Measurements from ENCODE around the gene FBXW11. TPM values are rescaled to one million over a fixed set of nuclear protein-coding genes. Genes with fewer than 3 reads are reported as not detected.

The FBXW11 gene
- total RNA-seq, 1 experiment from 2014 or later: 69.2 TPM

DNA sequence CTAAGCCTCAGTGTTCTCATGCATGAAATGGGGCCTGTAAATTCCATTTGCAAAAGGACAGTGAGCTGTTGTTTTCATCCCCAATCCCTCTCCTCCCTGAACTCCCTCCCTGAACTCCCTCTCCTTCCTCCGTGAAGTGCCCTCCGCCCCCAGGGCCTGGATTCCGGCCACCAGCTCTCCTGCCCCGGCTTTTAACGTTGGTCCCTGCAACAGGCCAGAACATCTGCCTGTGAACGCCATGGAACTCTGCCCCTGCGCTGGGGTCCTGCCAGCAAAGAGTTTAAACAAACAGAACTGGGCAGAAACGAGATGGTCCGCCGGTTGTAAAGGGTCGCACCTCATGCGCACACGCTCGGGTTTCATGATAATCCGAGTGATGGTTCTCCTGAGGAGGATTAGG is 158.4 kb downstream of the FBXW11 start:
- ATAC-seq (no peak), DNase-seq (no peak)
- ChIA-PET CTCF (no interaction called here), POLR2A (ENCODE audit: unreplicated experiment) (no interaction called here)
- intact Hi-C loops (cut with micrococcal nuclease): no loop called here
- H2AFZ ChIP-seq (ENCODE audit: low read length): no peak overlapping the region
- H3K4me1 ChIP-seq (ENCODE audit: insufficient read depth, low read length): no peaks in the 10 kb centered on the region
- H3K36me3 ChIP-seq (ENCODE audit: low read depth, low read length): no peaks in the 10 kb centered on the region
- H4K20me1 ChIP-seq (ENCODE audit: low read length): no peaks in the 10 kb centered on the region
- H3K27ac ChIP-seq (ENCODE audit: low read length): no peak overlapping the region
- no peaks in the 10 kb centered on the region for H3K9me3 ChIP-seq (ENCODE audit: low read length)
- H3K79me2 ChIP-seq (ENCODE audit: low read length): no peaks in the 10 kb centered on the region
- no peak overlapping the region for H3K4me3 ChIP-seq (ENCODE audit: low read length)
- H3K9me2 ChIP-seq (replicated peaks; ENCODE audit: low read length): no peaks in the 10 kb centered on the region
- H3K27me3 ChIP-seq (ENCODE audit: low read length): no peaks in the 10 kb centered on the region
- H3K4me2 ChIP-seq (ENCODE audit: low read length): no peak overlapping the region
- H3F3A ChIP-seq (ENCODE audit: low read length, unreplicated experiment): no peaks in the 10 kb centered on the region
- H3K9ac ChIP-seq (ENCODE audit: low read length): no peak overlapping the region
- no TSS peak for BruUV-seq (replicated peaks)
- TF ChIP-seq, protein P1, sequence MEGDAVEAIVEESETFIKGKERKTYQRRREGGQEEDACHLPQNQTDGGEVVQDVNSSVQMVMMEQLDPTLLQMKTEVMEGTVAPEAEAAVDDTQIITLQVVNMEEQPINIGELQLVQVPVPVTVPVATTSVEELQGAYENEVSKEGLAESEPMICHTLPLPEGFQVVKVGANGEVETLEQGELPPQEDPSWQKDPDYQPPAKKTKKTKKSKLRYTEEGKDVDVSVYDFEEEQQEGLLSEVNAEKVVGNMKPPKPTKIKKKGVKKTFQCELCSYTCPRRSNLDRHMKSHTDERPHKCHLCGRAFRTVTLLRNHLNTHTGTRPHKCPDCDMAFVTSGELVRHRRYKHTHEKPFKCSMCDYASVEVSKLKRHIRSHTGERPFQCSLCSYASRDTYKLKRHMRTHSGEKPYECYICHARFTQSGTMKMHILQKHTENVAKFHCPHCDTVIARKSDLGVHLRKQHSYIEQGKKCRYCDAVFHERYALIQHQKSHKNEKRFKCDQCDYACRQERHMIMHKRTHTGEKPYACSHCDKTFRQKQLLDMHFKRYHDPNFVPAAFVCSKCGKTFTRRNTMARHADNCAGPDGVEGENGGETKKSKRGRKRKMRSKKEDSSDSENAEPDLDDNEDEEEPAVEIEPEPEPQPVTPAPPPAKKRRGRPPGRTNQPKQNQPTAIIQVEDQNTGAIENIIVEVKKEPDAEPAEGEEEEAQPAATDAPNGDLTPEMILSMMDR (conservative IDR thresholded peaks at IDR 0.05; ENCODE audit: low read depth, low read length): no peak
- TF ChIP-seq EZH2phosphoT487 (IDR thresholded peaks at IDR 0.05; ENCODE audit: borderline replicate concordance, low read length): no peak
- TF ChIP-seq EZH2 (IDR thresholded peaks at IDR 0.05; ENCODE audit: low read length, unreplicated experiment): no peak

GRCh38 chr5:171847026-171847425 is 159.4 kb downstream of the FBXW11 start:
- H3K9me3 ChIP-seq (ENCODE audit: low read length): no peaks in the 10 kb centered on the region
- no peaks in the 10 kb centered on the region for H3K36me3 ChIP-seq (ENCODE audit: low read depth, low read length)
- ChIA-PET CTCF (no interaction called here), POLR2A (ENCODE audit: unreplicated experiment) (no interaction called here)
- H2AFZ ChIP-seq (ENCODE audit: low read length): no peak overlapping the region
- DNase-seq: no peak
- intact Hi-C loops (cut with micrococcal nuclease): no loop called here
- no peaks in the 10 kb centered on the region for H3K79me2 ChIP-seq (ENCODE audit: low read length)
- no peak overlapping the region for H3K4me2 ChIP-seq (ENCODE audit: low read length)
- no peak overlapping the region for H3K9ac ChIP-seq (ENCODE audit: low read length)
- no peak for ATAC-seq
- no peaks in the 10 kb centered on the region for H3K27me3 ChIP-seq (ENCODE audit: low read length)
- H3K4me1 ChIP-seq (ENCODE audit: insufficient read depth, low read length): no peaks in the 10 kb centered on the region
- no peaks in the 10 kb centered on the region for H4K20me1 ChIP-seq (ENCODE audit: low read length)
- BruUV-seq (replicated peaks): no TSS peak
- H3F3A ChIP-seq (ENCODE audit: low read length, unreplicated experiment): no peaks in the 10 kb centered on the region
- H3K9me2 ChIP-seq (replicated peaks; ENCODE audit: low read length): no peaks in the 10 kb centered on the region
- H3K27ac ChIP-seq (ENCODE audit: low read length): no peak overlapping the region
- H3K4me3 ChIP-seq (ENCODE audit: low read length): no peak overlapping the region
- TF ChIP-seq EZH2 (IDR thresholded peaks at IDR 0.05; ENCODE audit: low read length, unreplicated experiment): no peak
- TF ChIP-seq EZH2phosphoT487 (IDR thresholded peaks at IDR 0.05; ENCODE audit: borderline replicate concordance, low read length): no peak
- TF ChIP-seq, protein P1 (conservative IDR thresholded peaks at IDR 0.05; ENCODE audit: low read depth, low read length): no peak

DNA sequence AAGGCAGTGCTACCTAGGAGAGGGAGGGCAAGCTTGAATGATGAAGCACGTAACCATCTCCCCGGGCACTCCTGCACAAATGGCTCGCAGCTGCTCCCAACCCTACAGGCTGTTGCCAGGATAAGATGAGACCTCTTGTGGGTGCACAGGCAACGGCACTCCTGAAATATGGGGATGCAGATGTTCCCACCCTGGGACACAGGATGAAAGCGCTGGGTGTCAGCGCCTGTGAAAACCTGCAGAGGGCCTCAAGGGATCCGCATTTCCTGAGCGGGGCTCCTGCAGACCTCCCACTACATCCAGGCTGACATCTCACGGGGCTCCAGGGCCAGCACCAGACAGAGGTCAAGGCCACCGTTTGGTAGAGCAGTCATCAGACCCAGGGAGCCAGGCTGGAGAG is 160.1 kb downstream of the FBXW11 start:
- Histone ChIP-seq H3K4me3 (ENCODE audit: low read length) (no peak overlapping the region), H3K27ac (ENCODE audit: low read length) (no peak overlapping the region), H2AFZ (ENCODE audit: low read length) (no peak overlapping the region), H4K20me1 (ENCODE audit: low read length) (no peaks in the 10 kb centered on the region), H3K27me3 (ENCODE audit: low read length) (no peaks in the 10 kb centered on the region), H3K79me2 (ENCODE audit: low read length) (no peaks in the 10 kb centered on the region), H3F3A (ENCODE audit: low read length, unreplicated experiment) (no peaks in the 10 kb centered on the region), H3K4me2 (ENCODE audit: low read length) (no peak overlapping the region), H3K9ac (ENCODE audit: low read length) (no peak overlapping the region), H3K9me3 (ENCODE audit: low read length) (no peaks in the 10 kb centered on the region), H3K4me1 (ENCODE audit: insufficient read depth, low read length) (no peaks in the 10 kb centered on the region), H3K36me3 (ENCODE audit: low read depth, low read length) (no peaks in the 10 kb centered on the region), H3K9me2 (replicated peaks; ENCODE audit: low read length) (no peaks in the 10 kb centered on the region)
- no peak for ATAC-seq
- TF ChIP-seq EZH2phosphoT487 (IDR thresholded peaks at IDR 0.05; ENCODE audit: borderline replicate concordance, low read length) (no peak), EZH2 (IDR thresholded peaks at IDR 0.05; ENCODE audit: low read length, unreplicated experiment) (no peak)
- TF ChIP-seq, protein P1 (conservative IDR thresholded peaks at IDR 0.05; ENCODE audit: low read depth, low read length): no peak
- ChIA-PET CTCF (no interaction called here), POLR2A (ENCODE audit: unreplicated experiment) (no interaction called here)
- no peak for DNase-seq
- intact Hi-C loops (cut with micrococcal nuclease): no loop called here
- no TSS peak for BruUV-seq (replicated peaks)

All from PC-3 (cell line).